ENCODE results near the gene CAMTA1. TPM values are rescaled to one million over a fixed set of nuclear protein-coding genes. Genes with fewer than 3 reads are reported as not detected.

CAMTA1 gene
- polyA plus RNA-seq, 1 experiment: 64.9 TPM

- H3K4me3 ChIP-seq (ENCODE audit: low read depth, low read length): no peak overlapping the region
- no peak for TF ChIP-seq CTCF (IDR thresholded peaks at IDR 0.05; ENCODE audit: low read depth, low read length)
- H3K27me3 ChIP-seq (ENCODE audit: control insufficient read depth, insufficient read depth, low read length): peaks cover 41% of the 10 kb centered on the region
- ChIA-PET POLR2A (no interaction called here), CTCF (no interaction called here)
- no peaks in the 10 kb centered on the region for H3K9me3 ChIP-seq (ENCODE audit: control insufficient read depth, insufficient read depth, low read length)
- H3K27ac ChIP-seq (ENCODE audit: low read depth, low read length): no peak overlapping the region
- DNase-seq (ENCODE audit: low read depth, low spot score): no peak
Observed at GRCh38 chr1:7621334-7622219, 836.3 kb downstream of the CAMTA1 start.

- peaks cover 49% of the 10 kb centered on the region for H3K27me3 ChIP-seq (ENCODE audit: control insufficient read depth, insufficient read depth, low read length)
- no peak for TF ChIP-seq CTCF (IDR thresholded peaks at IDR 0.05; ENCODE audit: low read depth, low read length)
- no peak overlapping the region for H3K4me3 ChIP-seq (ENCODE audit: low read depth, low read length)
- H3K27ac ChIP-seq (ENCODE audit: low read depth, low read length): no peak overlapping the region
- H3K9me3 ChIP-seq (ENCODE audit: control insufficient read depth, insufficient read depth, low read length): no peaks in the 10 kb centered on the region
- no peak for DNase-seq (ENCODE audit: low read depth, low spot score)
- CTCF ChIA-PET: interaction anchor here (0.5 kb wide), 1 partner anchor 547 kb away, joined by 4 read pairs; no protein-coding TSS in a partner anchor
- POLR2A ChIA-PET: no interaction called here
Observed at GRCh38 chr1:7623842-7624241, 838.6 kb downstream of the CAMTA1 start.

GRCh38 chr1:7624791-7625355, 839.6 kb downstream of the CAMTA1 start:
- peaks cover 52% of the 10 kb centered on the region for H3K27me3 ChIP-seq (ENCODE audit: control insufficient read depth, insufficient read depth, low read length)
- POLR2A ChIA-PET: no interaction called here
- H3K9me3 ChIP-seq (ENCODE audit: control insufficient read depth, insufficient read depth, low read length): no peaks in the 10 kb centered on the region
- CTCF ChIA-PET: no interaction called here
- no peak for DNase-seq (ENCODE audit: low read depth, low spot score)
- no peak overlapping the region for H3K4me3 ChIP-seq (ENCODE audit: low read depth, low read length)
- TF ChIP-seq CTCF (IDR thresholded peaks at IDR 0.05; ENCODE audit: low read depth, low read length): no peak
- H3K27ac ChIP-seq (ENCODE audit: low read depth, low read length): no peak overlapping the region

- Histone ChIP-seq H3K4me3 (ENCODE audit: low read depth, low read length) (no peak overlapping the region), H3K9me3 (ENCODE audit: control insufficient read depth, insufficient read depth, low read length) (no peaks in the 10 kb centered on the region), H3K27me3 (ENCODE audit: control insufficient read depth, insufficient read depth, low read length) (peaks cover 54% of the 10 kb centered on the region), H3K27ac (ENCODE audit: low read depth, low read length) (no peak overlapping the region)
- CTCF ChIA-PET: no interaction called here
- DNase-seq (ENCODE audit: low read depth, low spot score): no peak
- no peak for TF ChIP-seq CTCF (IDR thresholded peaks at IDR 0.05; ENCODE audit: low read depth, low read length)
- POLR2A ChIA-PET: no interaction called here
Observed at GRCh38 chr1:7625401-7625800, 840.1 kb downstream of the CAMTA1 start.

- Histone ChIP-seq H3K4me3 (ENCODE audit: low read depth, low read length) (no peak overlapping the region), H3K9me3 (ENCODE audit: control insufficient read depth, insufficient read depth, low read length) (no peaks in the 10 kb centered on the region), H3K27me3 (ENCODE audit: control insufficient read depth, insufficient read depth, low read length) (peaks cover 59% of the 10 kb centered on the region), H3K27ac (ENCODE audit: low read depth, low read length) (no peak overlapping the region)
- ChIA-PET POLR2A (no interaction called here), CTCF (no interaction called here)
- no peak for DNase-seq (ENCODE audit: low read depth, low spot score)
- TF ChIP-seq CTCF (IDR thresholded peaks at IDR 0.05; ENCODE audit: low read depth, low read length): no peak
Observed at GRCh38 chr1:7628273-7628672, 843.0 kb downstream of the CAMTA1 start.
